GM12878 (cell line): Measurements from ENCODE around the gene SQSTM1. TPM values are rescaled to one million over a fixed set of nuclear protein-coding genes. Genes with fewer than 3 reads are reported as not detected.

Experiments used
- ATAC-seq: fragments of 200-7000 bp; cut with Tn5 transposase; 3 replicates; pipeline ENCODE4 v1.9.1; 2020; ENCODE audit warnings: mild to moderate bottlenecking, moderate library complexity
- BruUV-seq: library from RNA; stranded (reverse); fragments of 400-500 nt; replicated peaks from 2 replicates; lab custom pipeline; 2021; lab: Mats Ljungman, UMichigan
- CTCF ChIA-PET: fragments of 300-600 bp; sonication (Branson Sonifier 250); formaldehyde crosslinking; extraction: SDS; loops from one replicate; lab custom pipeline; 2021; ENCODE audit warnings: inconsistent platforms; lab: Yijun Ruan, JAX
- POLR2A ChIA-PET: fragments of 350-600 bp; formaldehyde crosslinking; extraction: SDS; loops from one replicate; lab custom pipeline; 2021; ENCODE audit warnings: inconsistent platforms; lab: Charles Lee
- RAD21 ChIA-PET: fragments of 300-600 bp; sonication (Branson Sonifier 250); formaldehyde crosslinking; loops from one replicate; lab custom pipeline; 2023; ENCODE audit warnings: antibody characterized with exemption; ENCODE audit not compliant: unreplicated experiment; lab: Charles Lee
- SMC1A ChIA-PET: fragments of 300-600 bp; sonication (Branson Sonifier 250); formaldehyde crosslinking; loops from one replicate; lab custom pipeline; 2023; ENCODE audit not compliant: unreplicated experiment, uncharacterized antibody; lab: Charles Lee
- DNase-seq: peaks from one replicate; pipeline ENCODE4 v3.0.0-alpha.2; 2011; ENCODE audit warnings: low read depth, low spot score
- FAIRE-seq: peaks from 3 replicates; lab custom pipeline; 2011; peaks lifted over from hg19 to GRCh38; lab: Jason Lieb, UNC
- H2AFZ ChIP-seq: 2 replicates; pipeline ENCODE4 v1.6.0; 2011; ENCODE audit warnings: low read depth, low read length, control low read depth; ENCODE audit not compliant: control insufficient read depth
- H3K27ac ChIP-seq: 2 replicates; pipeline ENCODE4 v1.5.1; 2011; ENCODE audit warnings: control low read depth; ENCODE audit not compliant: control insufficient read depth, insufficient read depth
- H3K27me3 ChIP-seq, 2 experiments: replicated peaks in 1 of 2; 2 replicates each; pipeline versions ENCODE4 v1.6.0 to v1.6.1; 2011; ENCODE audit warnings: low read length in 1 of 2; ENCODE audit not compliant: control insufficient read depth in 2 of 2, insufficient read depth in 2 of 2
- H3K36me3 ChIP-seq, 2 experiments: 2 replicates each; pipeline ENCODE4 v1.5.1; 2011; ENCODE audit warnings: low read length in 1 of 2; ENCODE audit not compliant: control insufficient read depth in 2 of 2, insufficient read depth in 2 of 2
- H3K4me1 ChIP-seq: 2 replicates; pipeline ENCODE4 v1.6.1; 2011; ENCODE audit warnings: mild to moderate bottlenecking, low read length, moderate library complexity, mixed read lengths; ENCODE audit not compliant: control insufficient read depth, insufficient read depth
- H3K4me2 ChIP-seq: 2 replicates; pipeline ENCODE4 v1.6.0; 2011; ENCODE audit warnings: control low read depth; ENCODE audit not compliant: control insufficient read depth, insufficient read depth
- H3K4me3 ChIP-seq: fragments of 200-600 bp; sonication (generic); 2 replicates; pipeline ENCODE4 v1.5.1; 2016
- H3K79me2 ChIP-seq: 2 replicates; pipeline ENCODE4 v1.6.0; 2011; ENCODE audit warnings: low read length; ENCODE audit not compliant: control insufficient read depth, insufficient read depth
- H3K9ac ChIP-seq: 2 replicates; pipeline ENCODE4 v1.8.0; 2011; ENCODE audit warnings: low read length, control low read depth, mixed read lengths; ENCODE audit not compliant: control insufficient read depth, insufficient read depth
- H3K9me3 ChIP-seq: replicated peaks from 3 replicates; pipeline ENCODE4 v1.5.1; 2011; ENCODE audit warnings: mild to moderate bottlenecking, low read length; ENCODE audit not compliant: control insufficient read depth, insufficient read depth
- H4K20me1 ChIP-seq: 2 replicates; pipeline ENCODE4 v1.6.0; 2011; ENCODE audit not compliant: control insufficient read depth, insufficient read depth
- BACH1 ChIP-seq: fragments of 450-650 bp; IDR thresholded peaks from 2 replicates; pipeline ENCODE4 v1.6.1; 2017; ENCODE audit warnings: mild to moderate bottlenecking, borderline replicate concordance
- DPF2 ChIP-seq: fragments of 450-650 bp; IDR thresholded peaks from 2 replicates; pipeline ENCODE4 v1.6.1; 2017; ENCODE audit warnings: mild to moderate bottlenecking
- ESRRA ChIP-seq: IDR thresholded peaks from 2 replicates; pipeline ENCODE4 v1.6.1; 2012; ENCODE audit warnings: mild to moderate bottlenecking, low read length, improper control_type of control experiment
- FOS ChIP-seq: IDR thresholded peaks from 3 replicates; pipeline ENCODE4 v1.6.1; 2011; ENCODE audit warnings: borderline replicate concordance; ENCODE audit not compliant: insufficient read length; ENCODE audit errors: extremely low read depth
- HDAC2 ChIP-seq: fragments of 200-600 bp; sonication (generic); IDR thresholded peaks from 2 replicates; pipeline ENCODE4 v1.6.1; 2017
- JUNB ChIP-seq: IDR thresholded peaks from 2 replicates; pipeline ENCODE4 v1.6.1; 2016; ENCODE audit warnings: antibody characterized with exemption, mild to moderate bottlenecking
- NRF1 ChIP-seq: conservative IDR thresholded peaks from 2 replicates; pipeline ENCODE4 v1.6.1; 2011; ENCODE audit warnings: mild to moderate bottlenecking, low read depth, low read length, improper control_type of control experiment
- PAX5 ChIP-seq: IDR thresholded peaks from 2 replicates; pipeline ENCODE4 v1.6.1; 2011; ENCODE audit warnings: low read depth, low read length, borderline replicate concordance
- POU2F2 ChIP-seq: IDR thresholded peaks from 3 replicates; pipeline ENCODE4 v1.6.1; 2011; ENCODE audit warnings: low read depth, mild to moderate bottlenecking, low read length, borderline replicate concordance
- RBBP5 ChIP-seq: fragments of 200-600 bp; sonication (generic); conservative IDR thresholded peaks from 2 replicates; pipeline ENCODE4 v1.6.1; 2016
- RFX5 ChIP-seq: IDR thresholded peaks from 2 replicates; pipeline ENCODE4 v1.6.1; 2011; ENCODE audit warnings: low read depth, low read length, improper control_type of control experiment
- SMC3 ChIP-seq: IDR thresholded peaks from 2 replicates; pipeline ENCODE4 v1.6.1; 2011; ENCODE audit warnings: low read length, improper control_type of control experiment, borderline replicate concordance
- SREBF2 ChIP-seq: IDR thresholded peaks from 2 replicates; pipeline ENCODE4 v1.6.1; 2012; ENCODE audit warnings: mild to moderate bottlenecking, low read length
- TCF3 ChIP-seq: IDR thresholded peaks from 2 replicates; pipeline ENCODE4 v1.6.1; 2012; ENCODE audit warnings: low read depth, mild to moderate bottlenecking, low read length, borderline replicate concordance; ENCODE audit not compliant: insufficient read depth
- WRNIP1 ChIP-seq: IDR thresholded peaks from 2 replicates; pipeline ENCODE4 v1.6.1; 2011; ENCODE audit warnings: low read depth, low read length, improper control_type of control experiment, borderline replicate concordance
- WGBS: methylation state at CpG from one replicate; pipeline ENCODE4 v1.1.6; 2016; ENCODE audit warnings: low lambda C conversion rate; ENCODE audit not compliant: insufficient replicate concordance, insufficient coverage; ENCODE audit errors: missing lambda C conversion rate; 5-methylcytosine and 5-hydroxymethylcytosine counted together
- in situ Hi-C: fragments of 300-500 bp; cut with MboI; formaldehyde crosslinking; loops from 9 replicates; pipeline ENCODE4 v1.14.3; 2018; ENCODE audit warnings: mixed read lengths
- intact Hi-C: fragments of 100-400 bp; cut with micrococcal nuclease; formaldehyde crosslinking; loops from one replicate; pipeline ENCODE4 v1.14.2; 2022; ENCODE audit not compliant: unreplicated experiment
- polyA plus RNA-seq, 11 experiments: library from polyadenylated mRNA; depleted of rRNA in 4 of 11; unstranded in 6 of 11; stranded (reverse) in 5 of 11; fragments of >200 nt; fragmentation: Nextera tagmentation in 4 of 11; fragmentation: Illumina TruSeq in 1 of 11; extraction: Ambion mirVana in 4 of 11; extraction: Trizol in 1 of 11; gene quantifications; 1 replicate in 1 of 11; 2 replicates in 10 of 11; pipeline versions ENCODE4 v1.2.1 to v1.2.3, GENCODE V29; 2011 to 2016; ENCODE audit warnings: inconsistent platforms in 2 of 11, missing spikeins in 2 of 11, low read depth in 1 of 11
- total RNA-seq, 4 experiments: library from RNA; depleted of rRNA in 3 of 4; stranded (reverse); fragments of >200 nt in 3 of 4; fragmentation: Illumina TruSeq in 1 of 4; extraction: Trizol in 1 of 4; gene quantifications; 2 replicates each; pipeline versions ENCODE4 v1.2.1 to v1.2.3, GENCODE V29; 2013 to 2021

Gene SQSTM1
- total and polyA plus RNA-seq, 10 of the 15 experiments (the other 5 are each of a cell fraction or from before 2014, with no cell fraction given) = 6.3 to 138 (median 62.1) TPM

- H3K27ac ChIP-seq = no peak overlapping the region
- no peaks in the 10 kb centered on the region for H4K20me1 ChIP-seq
- H3K4me1 ChIP-seq = no peaks in the 10 kb centered on the region
- no peak overlapping the region for H3K4me2 ChIP-seq
- H3K36me3 ChIP-seq = peaks cover 11 to 12% of the 10 kb centered on the region in 2 experiments
- ChIA-PET POLR2A (interaction anchor here (0.5 kb wide), 1 partner anchor 83 kb away, joined by 3 read pairs; no protein-coding TSS in a partner anchor), RAD21 (no interaction called here), SMC1A (interaction anchor here (0.6 kb wide), 1 partner anchor 9 kb away, joined by 3 read pairs; no protein-coding TSS in a partner anchor), CTCF (interaction anchor here (1.0 kb wide), 1 partner anchor 143 kb away, joined by 3 read pairs; no protein-coding TSS in a partner anchor)
- FAIRE-seq (no peak), ATAC-seq (no peak), DNase-seq (no peak)
- TF ChIP-seq TCF3 = no peak
- no peak for TF ChIP-seq NRF1
- TF ChIP-seq JUNB = no peak
- no peak for TF ChIP-seq PAX5
- TF ChIP-seq HDAC2 = no peak
- no peak for TF ChIP-seq SMC3
- TF ChIP-seq FOS = no peak
- no peak for TF ChIP-seq SREBF2
- TF ChIP-seq RFX5 = no peak
- TF ChIP-seq BACH1 = no peak
- no peak for TF ChIP-seq POU2F2
- no peak for TF ChIP-seq RBBP5
- TF ChIP-seq DPF2 = no peak
- no peak for TF ChIP-seq ESRRA
- TF ChIP-seq WRNIP1 = no peak
- in situ Hi-C loops = no loop called here
- no peak overlapping the region for H2AFZ ChIP-seq
- no peaks in the 10 kb centered on the region for H3K79me2 ChIP-seq
- H3K4me3 ChIP-seq = no peak overlapping the region
- intact Hi-C loops = no loop called here
- H3K9me3 ChIP-seq = peaks cover 11% of the 10 kb centered on the region
- no TSS peak for BruUV-seq
- no peak overlapping the region for H3K9ac ChIP-seq
- WGBS = 98% methylated on average over 28 of the region's 31 CpGs
- H3K27me3 ChIP-seq = no peaks in the 10 kb centered on the region
Observed at GRCh38 chr5:179879003-179879689, 58.4 kb downstream of the SQSTM1 start.
